Measurements from ENCODE around the gene PHF21A. TPM values are rescaled to one million over a fixed set of nuclear protein-coding genes. Genes with fewer than 3 reads are reported as not detected.
A peak's percentile ranks its signal among the peaks of the same experiment; 100 is the strongest.
"Not testable (repeated sequence)": the region's sequence is repeated elsewhere in the genome, so short reads cannot be mapped to it uniquely, and the experiment has no call there.

PHF21A gene
- total RNA-seq, 2 experiments from 2014 or later, result 37.8 to 38.4 TPM

GRCh38 chr11:45902452-45903380 is 218.5 kb downstream of the PHF21A start:
- Mint-ChIP-seq H3K27ac (no peak overlapping the region), H3K36me3 (ENCODE audit: low read depth) (no peaks in the 10 kb centered on the region), H3K4me3 (no peak overlapping the region), H3K27me3 (peaks cover 30% of the 10 kb centered on the region), H3K4me1 (peaks cover 11% of the 10 kb centered on the region), H3K9me3 (no peaks in the 10 kb centered on the region)
- ChIA-PET POLR2A (no interaction called here), CTCF (interaction anchor here (1.1 kb wide), 1 partner anchor 19 kb away, joined by 3 read pairs; no protein-coding TSS in a partner anchor)
- DNase-seq, result no peak

- Mint-ChIP-seq H3K27ac (no peak overlapping the region), H3K4me3 (no peak overlapping the region), H3K27me3 (peaks cover 30% of the 10 kb centered on the region), H3K9me3 (no peaks in the 10 kb centered on the region), H3K36me3 (ENCODE audit: low read depth) (no peaks in the 10 kb centered on the region), H3K4me1 (peaks cover 11% of the 10 kb centered on the region)
- no peak for DNase-seq
- POLR2A ChIA-PET, result no interaction called here
- CTCF ChIA-PET, result interaction anchor here (1.1 kb wide), 1 partner anchor 20 kb away, joined by 3 read pairs; no protein-coding TSS in a partner anchor
Measured at GRCh38 chr11:45901626-45902025, 219.6 kb downstream of the PHF21A start.

- Mint-ChIP-seq H3K27me3 (peaks cover 30% of the 10 kb centered on the region), H3K9me3 (no peaks in the 10 kb centered on the region), H3K36me3 (ENCODE audit: low read depth) (no peaks in the 10 kb centered on the region), H3K27ac (no peak overlapping the region), H3K4me3 (peak overlapping the region; percentile 49), H3K4me1 (peaks cover 9% of the 10 kb centered on the region)
- DNase-seq, result no peak
- POLR2A ChIA-PET, result no interaction called here
- CTCF ChIA-PET, result interaction anchor here (1.2 kb wide), 1 partner anchor 12 kb away, joined by 3 read pairs; no protein-coding TSS in a partner anchor
Measured at GRCh38 chr11:45900916-45901617, 220.2 kb downstream of the PHF21A start.

GRCh38 chr11:45900175-45900800 is 221.0 kb downstream of the PHF21A start:
- H3K9me3 Mint-ChIP-seq; POLR2A ChIA-PET; DNase-seq; H3K36me3 Mint-ChIP-seq (ENCODE audit: low read depth); H3K4me1 Mint-ChIP-seq: not testable (repeated sequence)
- Mint-ChIP-seq H3K27me3 (peaks cover 30% of the 10 kb centered on the region), H3K27ac (peak overlapping the region; percentile 26), H3K4me3 (peak overlapping the region; percentile 49)
- CTCF ChIA-PET, result interaction anchor here (1.2 kb wide), 1 partner anchor 13 kb away, joined by 3 read pairs; no protein-coding TSS in a partner anchor

GRCh38 chr11:45899448-45900174 is 221.6 kb downstream of the PHF21A start:
- no peaks in the 10 kb centered on the region for H3K9me3 Mint-ChIP-seq
- peaks cover 7% of the 10 kb centered on the region for H3K4me1 Mint-ChIP-seq
- peak overlapping the region; percentile 45 for H3K4me3 Mint-ChIP-seq
- H3K27me3 Mint-ChIP-seq, result peaks cover 33% of the 10 kb centered on the region
- H3K27ac Mint-ChIP-seq, result no peak overlapping the region
- H3K36me3 Mint-ChIP-seq (ENCODE audit: low read depth), result no peaks in the 10 kb centered on the region
- POLR2A ChIA-PET, result no interaction called here
- CTCF ChIA-PET, result interaction anchor here (0.7 to 1.1 kb wide), 3 partner anchors 37 to 217 kb away, joined by 3 read pairs; no protein-coding TSS in a partner anchor
- DNase-seq, result peak; percentile 69

GRCh38 chr11:45899086-45899447 is 222.2 kb downstream of the PHF21A start:
- CTCF ChIA-PET, result interaction anchor here (0.5 to 1.4 kb wide), 7 partner anchors 8 to 218 kb away, joined by 3 to 4 read pairs (median 3); no protein-coding TSS in a partner anchor
- H3K4me1 Mint-ChIP-seq, result peaks cover 7% of the 10 kb centered on the region
- H3K27ac Mint-ChIP-seq, result no peak overlapping the region
- peaks cover 33% of the 10 kb centered on the region for H3K27me3 Mint-ChIP-seq
- no peaks in the 10 kb centered on the region for H3K9me3 Mint-ChIP-seq
- H3K36me3 Mint-ChIP-seq (ENCODE audit: low read depth), result no peaks in the 10 kb centered on the region
- no peak for DNase-seq
- POLR2A ChIA-PET, result no interaction called here
- peak overlapping the region; percentile 45 for H3K4me3 Mint-ChIP-seq

GRCh38 chr11:45897556-45897955 is 223.7 kb downstream of the PHF21A start:
- peaks cover 36% of the 10 kb centered on the region for H3K27me3 Mint-ChIP-seq
- ChIA-PET POLR2A (no interaction called here), CTCF (interaction anchor here (1.4 to 1.6 kb wide), 2 partner anchors 9 to 10 kb away, joined by 4 to 6 read pairs; no protein-coding TSS in a partner anchor)
- peaks cover 7% of the 10 kb centered on the region for H3K4me1 Mint-ChIP-seq
- H3K9me3 Mint-ChIP-seq, result no peaks in the 10 kb centered on the region
- H3K36me3 Mint-ChIP-seq (ENCODE audit: low read depth), result no peaks in the 10 kb centered on the region
- no peak overlapping the region for H3K27ac Mint-ChIP-seq
- DNase-seq, result no peak
- H3K4me3 Mint-ChIP-seq, result no peak overlapping the region

GRCh38 chr11:45896422-45896984 is 224.8 kb downstream of the PHF21A start:
- Mint-ChIP-seq H3K36me3 (ENCODE audit: low read depth) (no peaks in the 10 kb centered on the region), H3K9me3 (no peaks in the 10 kb centered on the region), H3K4me1 (peaks cover 7% of the 10 kb centered on the region), H3K27me3 (peaks cover 31% of the 10 kb centered on the region), H3K4me3 (no peak overlapping the region), H3K27ac (no peak overlapping the region)
- no peak for DNase-seq
- ChIA-PET POLR2A (interaction anchor here (0.6 kb wide), 1 partner anchor 96 kb away, joined by 3 read pairs; no protein-coding TSS in a partner anchor), CTCF (interaction anchor here (0.9 to 1.6 kb wide), 4 partner anchors 9 to 593 kb away, joined by 3 to 6 read pairs (median 4); partner anchors contain the start of gene CRY2)

- ChIA-PET CTCF (interaction anchor here (0.5 to 1.6 kb wide), 5 partner anchors 9 to 594 kb away, joined by 3 to 6 read pairs (median 3); partner anchors contain the start of gene CRY2), POLR2A (no interaction called here)
- H3K9me3 Mint-ChIP-seq, result no peaks in the 10 kb centered on the region
- peaks cover 23% of the 10 kb centered on the region for H3K27me3 Mint-ChIP-seq
- H3K27ac Mint-ChIP-seq, result no peak overlapping the region
- no peaks in the 10 kb centered on the region for H3K36me3 Mint-ChIP-seq (ENCODE audit: low read depth)
- H3K4me1 Mint-ChIP-seq, result peaks cover 6% of the 10 kb centered on the region
- no peak for DNase-seq
- H3K4me3 Mint-ChIP-seq, result no peak overlapping the region
Measured at GRCh38 chr11:45895553-45896259, 225.5 kb downstream of the PHF21A start.

- Mint-ChIP-seq H3K27ac (no peak overlapping the region), H3K36me3 (ENCODE audit: low read depth) (no peaks in the 10 kb centered on the region), H3K27me3 (peaks cover 19% of the 10 kb centered on the region), H3K9me3 (no peaks in the 10 kb centered on the region), H3K4me3 (no peak overlapping the region), H3K4me1 (peaks cover 2% of the 10 kb centered on the region)
- ChIA-PET POLR2A (no interaction called here), CTCF (interaction anchor here (0.5 to 0.8 kb wide), 2 partner anchors 18 to 53 kb away, joined by 3 read pairs; no protein-coding TSS in a partner anchor)
- no peak for DNase-seq
Measured at GRCh38 chr11:45894555-45895247, 226.6 kb downstream of the PHF21A start.

- no peak overlapping the region for H3K27ac Mint-ChIP-seq
- H3K9me3 Mint-ChIP-seq, result no peaks in the 10 kb centered on the region
- H3K36me3 Mint-ChIP-seq (ENCODE audit: low read depth), result no peaks in the 10 kb centered on the region
- no peaks in the 10 kb centered on the region for H3K4me1 Mint-ChIP-seq
- no peak overlapping the region for H3K4me3 Mint-ChIP-seq
- ChIA-PET POLR2A (no interaction called here), CTCF (interaction anchor here (0.5 to 1.2 kb wide), 4 partner anchors 13 to 665 kb away, joined by 3 read pairs; no protein-coding TSS in a partner anchor)
- peaks cover 7% of the 10 kb centered on the region for H3K27me3 Mint-ChIP-seq
- DNase-seq, result no peak
Measured at GRCh38 chr11:45892856-45893255, 228.4 kb downstream of the PHF21A start.
